CD4-positive, alpha-beta T cell (primary cell): ENCODE measurements around the gene G2E3. TPM values are rescaled to one million over a fixed set of nuclear protein-coding genes. Genes with fewer than 3 reads are reported as not detected.

ENCODE experiments used
- ATAC-seq: fragments of 200-7000 bp; cut with Tn5 transposase; one replicate; pipeline ENCODE4 v1.10.0; 2022; ENCODE audit warnings: mild to moderate bottlenecking; ENCODE audit not compliant: poor library complexity
- CTCF ChIA-PET: fragments of 350-600 bp; sonication (Branson Sonifier 250); formaldehyde crosslinking; loops from one replicate; lab custom pipeline; 2021; ENCODE audit warnings: antibody characterized with exemption, inconsistent platforms; lab: Charles Lee
- POLR2A ChIA-PET: fragments of 350-600 bp; sonication (Branson Sonifier 250); formaldehyde crosslinking; loops from one replicate; lab custom pipeline; 2021; ENCODE audit warnings: antibody characterized with exemption, inconsistent platforms; lab: Charles Lee
- DNase-seq, 14 experiments: peaks; one replicate each; pipeline ENCODE4 v3.0.0-alpha.2; 2013 to 2020; ENCODE audit warnings: mixed read lengths in 2 of 14
- H3K27ac ChIP-seq, 2 donors: one replicate each; pipeline versions ENCODE4 v1.5.1 to v1.7.0; 2013; ENCODE audit warnings: low read length in 2 of 2, low read depth in 1 of 2, mild to moderate bottlenecking in 1 of 2
- H3K27me3 ChIP-seq, 2 experiments: 1 replicate in 1 of 2; 2 replicates in 1 of 2; pipeline versions ENCODE4 v1.6.1 to v1.7.0; 2013; ENCODE audit warnings: low read length in 2 of 2, control low read depth in 1 of 2, mild to moderate bottlenecking in 1 of 2, moderate library complexity in 1 of 2; ENCODE audit not compliant: insufficient read depth in 2 of 2, control insufficient read depth in 1 of 2
- H3K36me3 ChIP-seq: one replicate; pipeline ENCODE4 v1.6.1; 2013; ENCODE audit warnings: low read length, control low read depth; ENCODE audit not compliant: insufficient read depth
- H3K4me1 ChIP-seq: one replicate; pipeline ENCODE4 v1.6.1; 2013; ENCODE audit warnings: low read length, control low read depth; ENCODE audit not compliant: insufficient read depth
- H3K4me3 ChIP-seq: one replicate; pipeline ENCODE4 v1.5.1; 2013; ENCODE audit warnings: mild to moderate bottlenecking, low read length, moderate library complexity
- H3K9me3 ChIP-seq, 2 experiments: 1 replicate in 1 of 2; 2 replicates in 1 of 2; pipeline versions ENCODE4 v1.6.1 to v1.7.0; 2013; ENCODE audit warnings: low read length in 2 of 2, mild to moderate bottlenecking in 2 of 2, control low read depth in 1 of 2, moderate library complexity in 1 of 2; ENCODE audit not compliant: control insufficient read depth in 1 of 2, insufficient read depth in 1 of 2
- H3K27ac Mint-ChIP-seq: one replicate; pipeline ENCODE4 v1.8.0; 2020; ENCODE audit warnings: mixed read lengths
- H3K27me3 Mint-ChIP-seq: one replicate; pipeline ENCODE4 v1.8.0; 2021; ENCODE audit warnings: mixed read lengths
- H3K36me3 Mint-ChIP-seq: one replicate; pipeline ENCODE4 v1.8.0; 2021; ENCODE audit warnings: low read depth, mixed read lengths
- H3K4me1 Mint-ChIP-seq: one replicate; pipeline ENCODE4 v1.8.0; 2021; ENCODE audit warnings: low read depth, mixed read lengths
- H3K4me3 Mint-ChIP-seq: one replicate; pipeline ENCODE4 v1.8.0; 2020; ENCODE audit warnings: mild to moderate bottlenecking, mixed read lengths
- H3K9me3 Mint-ChIP-seq: one replicate; pipeline ENCODE4 v1.8.0; 2020; ENCODE audit warnings: mixed read lengths
- intact Hi-C, 2 experiments: fragments of 100-400 bp; cut with DNase I in 1 of 2; cut with micrococcal nuclease in 1 of 2; formaldehyde crosslinking; loops; one replicate each; pipeline versions ENCODE4 v1.15.1 to v1.9.0; 2023 to 2025; cut with DNase I, micrococcal nuclease
- total RNA-seq, 174 experiments: library from RNA in 2 of 174; stranded (reverse) in 2 of 174; gene quantifications; one replicate each; pipeline ENCODE4 v1.2.3 and lab custom pipeline; 2021 to 2026
- TF ChIP-seq, protein P1 (sequence below): fragments of 200-600 bp; IDR thresholded peaks from one replicate; pipeline ENCODE4 v1.8.0; 2022; ENCODE audit warnings: antibody characterized with exemption, mild to moderate bottlenecking

Gene G2E3
- total RNA-seq, 2 experiments from 2014 or later = 23.8 to 24.3 TPM

DNA sequence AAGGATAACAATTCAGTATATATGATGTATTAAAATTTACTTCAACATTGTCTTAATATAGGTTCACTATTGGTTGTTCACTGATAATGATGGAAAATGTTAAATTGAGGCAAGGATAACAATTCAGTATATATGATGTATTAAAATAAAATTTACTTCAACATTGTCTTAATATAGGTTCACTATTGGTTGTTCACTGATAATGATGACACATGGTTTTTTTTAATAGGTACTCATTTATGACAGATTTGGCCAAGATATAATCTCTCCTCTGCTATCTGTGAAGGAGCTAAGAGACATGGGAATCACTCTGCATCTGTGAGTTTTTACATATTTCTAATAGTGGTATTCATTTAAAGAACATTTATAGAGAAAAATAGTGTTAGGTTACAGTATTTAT lies 71.3 kb downstream of the G2E3 start:
- H3K36me3 ChIP-seq = peaks cover 38% of the 10 kb centered on the region
- Mint-ChIP-seq H3K4me1 (peaks cover 29% of the 10 kb centered on the region), H3K27me3 (no peaks in the 10 kb centered on the region), H3K4me3 (no peak overlapping the region), H3K9me3 (no peaks in the 10 kb centered on the region), H3K27ac (no peak overlapping the region), H3K36me3 (peaks cover 67% of the 10 kb centered on the region)
- no peak overlapping the region for H3K4me3 ChIP-seq
- CTCF ChIA-PET = no interaction called here
- H3K9me3 ChIP-seq = no peaks in the 10 kb centered on the region
- POLR2A ChIA-PET = no interaction called here
- no peak for ATAC-seq
- DNase-seq = no peak
- intact Hi-C loops = no loop called here
- no peaks in the 10 kb centered on the region for H3K27me3 ChIP-seq
- H3K27ac ChIP-seq = no peak overlapping the region
- peaks cover 9% of the 10 kb centered on the region for H3K4me1 ChIP-seq
- TF ChIP-seq, protein P1, sequence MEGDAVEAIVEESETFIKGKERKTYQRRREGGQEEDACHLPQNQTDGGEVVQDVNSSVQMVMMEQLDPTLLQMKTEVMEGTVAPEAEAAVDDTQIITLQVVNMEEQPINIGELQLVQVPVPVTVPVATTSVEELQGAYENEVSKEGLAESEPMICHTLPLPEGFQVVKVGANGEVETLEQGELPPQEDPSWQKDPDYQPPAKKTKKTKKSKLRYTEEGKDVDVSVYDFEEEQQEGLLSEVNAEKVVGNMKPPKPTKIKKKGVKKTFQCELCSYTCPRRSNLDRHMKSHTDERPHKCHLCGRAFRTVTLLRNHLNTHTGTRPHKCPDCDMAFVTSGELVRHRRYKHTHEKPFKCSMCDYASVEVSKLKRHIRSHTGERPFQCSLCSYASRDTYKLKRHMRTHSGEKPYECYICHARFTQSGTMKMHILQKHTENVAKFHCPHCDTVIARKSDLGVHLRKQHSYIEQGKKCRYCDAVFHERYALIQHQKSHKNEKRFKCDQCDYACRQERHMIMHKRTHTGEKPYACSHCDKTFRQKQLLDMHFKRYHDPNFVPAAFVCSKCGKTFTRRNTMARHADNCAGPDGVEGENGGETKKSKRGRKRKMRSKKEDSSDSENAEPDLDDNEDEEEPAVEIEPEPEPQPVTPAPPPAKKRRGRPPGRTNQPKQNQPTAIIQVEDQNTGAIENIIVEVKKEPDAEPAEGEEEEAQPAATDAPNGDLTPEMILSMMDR = no peak

- intact Hi-C loops = no loop called here
- Mint-ChIP-seq H3K4me1 (peaks cover 29% of the 10 kb centered on the region), H3K27me3 (no peaks in the 10 kb centered on the region), H3K4me3 (no peak overlapping the region), H3K9me3 (no peaks in the 10 kb centered on the region), H3K27ac (no peak overlapping the region), H3K36me3 (peaks cover 84% of the 10 kb centered on the region)
- H3K27ac ChIP-seq = no peak overlapping the region
- no peaks in the 10 kb centered on the region for H3K27me3 ChIP-seq
- ATAC-seq (no peak), DNase-seq (no peak)
- CTCF ChIA-PET = no interaction called here
- peaks cover 47% of the 10 kb centered on the region for H3K36me3 ChIP-seq
- no peaks in the 10 kb centered on the region for H3K4me1 ChIP-seq
- H3K9me3 ChIP-seq = no peaks in the 10 kb centered on the region
- POLR2A ChIA-PET = no interaction called here
- TF ChIP-seq, protein P1 = no peak
- no peak overlapping the region for H3K4me3 ChIP-seq
These were observed 73.8 kb downstream of the G2E3 start for GRCh38 chr14:30632730-30633129.

- H3K4me3 ChIP-seq = no peak overlapping the region
- Mint-ChIP-seq H3K9me3 (no peaks in the 10 kb centered on the region), H3K4me3 (no peak overlapping the region), H3K4me1 (peaks cover 16% of the 10 kb centered on the region), H3K36me3 (peaks cover 85% of the 10 kb centered on the region), H3K27me3 (no peaks in the 10 kb centered on the region), H3K27ac (no peak overlapping the region)
- H3K4me1 ChIP-seq = no peaks in the 10 kb centered on the region
- H3K27ac ChIP-seq = no peak overlapping the region
- DNase-seq = no peak
- peaks cover 61% of the 10 kb centered on the region for H3K36me3 ChIP-seq
- ChIA-PET CTCF (no interaction called here), POLR2A (interaction anchor here (1.4 kb wide), 1 partner anchor 17 kb away, joined by 3 read pairs; the partner anchor contains the start of gene SCFD1)
- H3K27me3 ChIP-seq = no peaks in the 10 kb centered on the region
- no peaks in the 10 kb centered on the region for H3K9me3 ChIP-seq
- TF ChIP-seq, protein P1 = no peak
- ATAC-seq = no peak
- intact Hi-C loops = no loop called here
These were observed 80.0 kb downstream of the G2E3 start for GRCh38 chr14:30638926-30639325.
